ENCODE data around the gene MATN1. TPM values are rescaled to one million over a fixed set of nuclear protein-coding genes. Genes with fewer than 3 reads are reported as not detected.

Gene MATN1
- total RNA-seq, 1 donor from 2014 or later = 0.49 TPM

GRCh38 chr1:30738715-30739559, 15.6 kb upstream of the MATN1 start:
- no peaks in the 10 kb centered on the region for H3K4me1 ChIP-seq
- H3K27ac ChIP-seq = no peak overlapping the region
- H3K36me3 ChIP-seq = no peaks in the 10 kb centered on the region
- H3K27me3 ChIP-seq = no peaks in the 10 kb centered on the region
- intact Hi-C loops (cut with DNase I) = no loop called here
- DNase-seq (ENCODE audit: extremely low spot score in 2 of 2) = no peak
- TF ChIP-seq POLR2A (IDR thresholded peaks at IDR 0.05) (no peak), POLR2AphosphoS5 (IDR thresholded peaks at IDR 0.05; ENCODE audit: insufficient read depth in 1 of 2, low read depth in 1 of 2) (no peak)
- TF ChIP-seq, protein P1, sequence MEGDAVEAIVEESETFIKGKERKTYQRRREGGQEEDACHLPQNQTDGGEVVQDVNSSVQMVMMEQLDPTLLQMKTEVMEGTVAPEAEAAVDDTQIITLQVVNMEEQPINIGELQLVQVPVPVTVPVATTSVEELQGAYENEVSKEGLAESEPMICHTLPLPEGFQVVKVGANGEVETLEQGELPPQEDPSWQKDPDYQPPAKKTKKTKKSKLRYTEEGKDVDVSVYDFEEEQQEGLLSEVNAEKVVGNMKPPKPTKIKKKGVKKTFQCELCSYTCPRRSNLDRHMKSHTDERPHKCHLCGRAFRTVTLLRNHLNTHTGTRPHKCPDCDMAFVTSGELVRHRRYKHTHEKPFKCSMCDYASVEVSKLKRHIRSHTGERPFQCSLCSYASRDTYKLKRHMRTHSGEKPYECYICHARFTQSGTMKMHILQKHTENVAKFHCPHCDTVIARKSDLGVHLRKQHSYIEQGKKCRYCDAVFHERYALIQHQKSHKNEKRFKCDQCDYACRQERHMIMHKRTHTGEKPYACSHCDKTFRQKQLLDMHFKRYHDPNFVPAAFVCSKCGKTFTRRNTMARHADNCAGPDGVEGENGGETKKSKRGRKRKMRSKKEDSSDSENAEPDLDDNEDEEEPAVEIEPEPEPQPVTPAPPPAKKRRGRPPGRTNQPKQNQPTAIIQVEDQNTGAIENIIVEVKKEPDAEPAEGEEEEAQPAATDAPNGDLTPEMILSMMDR (IDR thresholded peaks at IDR 0.05) = no peak
- H3K9me3 ChIP-seq = no peaks in the 10 kb centered on the region
- no peak overlapping the region for H3K4me3 ChIP-seq

DNA sequence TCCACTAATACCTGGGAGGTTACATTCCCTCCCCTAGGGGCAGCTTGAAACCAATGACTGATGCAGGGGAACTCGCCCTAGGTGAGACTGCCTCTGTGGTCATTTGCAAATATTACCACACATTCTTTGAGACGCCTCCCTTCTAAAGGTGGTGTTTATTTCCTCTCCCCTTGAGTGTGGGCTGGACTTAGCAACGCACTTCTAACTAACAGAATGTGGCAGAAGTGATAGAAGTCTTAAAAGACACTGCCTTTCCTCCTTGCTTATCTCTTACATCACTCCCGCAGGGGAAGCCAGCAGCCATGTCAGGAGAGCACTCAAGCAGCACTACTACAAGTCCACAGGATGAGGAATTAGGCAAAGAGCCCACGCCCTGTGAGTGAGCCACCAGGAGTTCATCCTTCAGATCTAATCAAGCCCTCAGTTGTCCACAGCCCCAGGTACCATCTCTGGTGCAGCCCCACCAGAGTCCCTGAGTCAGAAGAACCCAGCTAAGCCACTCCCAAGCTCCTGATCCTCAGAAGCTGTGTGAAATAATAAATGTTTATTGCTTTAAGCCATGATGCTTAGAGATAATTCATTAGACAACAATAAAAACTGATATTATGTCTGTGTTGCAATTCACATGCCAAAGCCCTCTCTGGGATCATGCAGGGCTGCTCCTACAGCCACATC, 14.8 kb upstream of the MATN1 start:
- Histone ChIP-seq H3K4me1 (no peaks in the 10 kb centered on the region), H3K27ac (no peak overlapping the region), H3K4me3 (no peak overlapping the region), H3K36me3 (no peaks in the 10 kb centered on the region), H3K9me3 (no peaks in the 10 kb centered on the region), H3K27me3 (no peaks in the 10 kb centered on the region)
- intact Hi-C loops (cut with DNase I) = no loop called here
- no peak for DNase-seq (ENCODE audit: extremely low spot score in 2 of 2)
- no peak for TF ChIP-seq POLR2A (IDR thresholded peaks at IDR 0.05)
- TF ChIP-seq, protein P1 (IDR thresholded peaks at IDR 0.05) = no peak
- TF ChIP-seq POLR2AphosphoS5 (IDR thresholded peaks at IDR 0.05; ENCODE audit: insufficient read depth in 1 of 2, low read depth in 1 of 2) = no peak

GRCh38 chr1:30737357-30738039, 14.1 kb upstream of the MATN1 start:
- Histone ChIP-seq H3K27me3 (no peaks in the 10 kb centered on the region), H3K9me3 (no peaks in the 10 kb centered on the region), H3K27ac (no peak overlapping the region), H3K4me3 (no peak overlapping the region), H3K4me1 (no peaks in the 10 kb centered on the region), H3K36me3 (no peaks in the 10 kb centered on the region)
- intact Hi-C loops (cut with DNase I) = no loop called here
- TF ChIP-seq POLR2AphosphoS5 (IDR thresholded peaks at IDR 0.05; ENCODE audit: insufficient read depth in 1 of 2, low read depth in 1 of 2) = no peak
- no peak for TF ChIP-seq POLR2A (IDR thresholded peaks at IDR 0.05)
- TF ChIP-seq, protein P1 (IDR thresholded peaks at IDR 0.05) = no peak
- DNase-seq (ENCODE audit: extremely low spot score in 2 of 2) = no peak

DNA sequence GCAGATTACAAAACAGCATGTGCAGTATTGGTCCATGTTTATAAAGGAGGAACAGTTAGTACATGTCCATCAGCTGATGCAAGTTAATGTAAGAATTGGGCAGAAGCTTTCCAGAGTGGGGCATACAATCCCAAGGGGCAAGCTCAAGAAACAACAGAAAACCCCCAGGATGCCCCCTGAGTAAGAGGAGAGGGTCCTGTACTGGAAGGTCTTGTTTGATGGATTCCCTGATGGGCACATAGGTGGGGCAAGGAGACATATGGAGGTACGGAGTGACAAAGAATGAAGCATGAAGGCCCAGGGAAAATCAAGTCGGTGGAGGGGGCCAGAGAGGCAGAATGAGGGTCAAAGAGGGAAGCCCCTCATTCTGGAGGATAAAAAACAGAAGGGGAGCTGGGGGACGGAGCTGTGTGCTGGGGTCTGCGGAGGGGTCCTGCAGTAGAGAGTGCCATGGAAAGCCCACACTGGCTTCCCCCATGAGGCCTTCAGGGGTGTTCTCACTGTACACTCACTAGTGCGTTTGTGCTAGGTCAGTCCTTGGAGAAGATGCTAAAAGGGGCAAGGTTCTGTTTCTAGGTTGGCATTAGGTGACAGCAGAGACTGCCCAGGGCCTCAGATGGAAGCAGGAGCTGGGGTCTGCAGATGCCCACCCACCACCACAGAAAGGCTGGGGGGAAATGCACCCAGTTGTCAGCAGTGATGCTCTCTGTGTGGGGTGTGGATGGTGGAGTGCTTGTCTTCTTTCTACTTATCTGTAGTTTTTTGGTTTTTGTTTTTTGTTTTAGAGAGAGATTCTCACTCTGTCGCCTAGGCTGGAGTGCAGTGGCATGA, 12.5 kb upstream of the MATN1 start:
- no peaks in the 10 kb centered on the region for H3K36me3 ChIP-seq
- TF ChIP-seq, protein P1 (IDR thresholded peaks at IDR 0.05) = no peak
- TF ChIP-seq POLR2A (IDR thresholded peaks at IDR 0.05) (no peak), POLR2AphosphoS5 (IDR thresholded peaks at IDR 0.05; ENCODE audit: insufficient read depth in 1 of 2, low read depth in 1 of 2) (no peak)
- no peaks in the 10 kb centered on the region for H3K4me1 ChIP-seq
- intact Hi-C loops (cut with DNase I) = no loop called here
- H3K4me3 ChIP-seq = no peak overlapping the region
- no peaks in the 10 kb centered on the region for H3K9me3 ChIP-seq
- H3K27ac ChIP-seq = no peak overlapping the region
- DNase-seq (ENCODE audit: extremely low spot score in 2 of 2) = no peak
- H3K27me3 ChIP-seq = no peaks in the 10 kb centered on the region
